GM19239 (cell line): ENCODE results near the gene ADGRV1.

Source experiments
- DNase-seq: peaks from one replicate; pipeline ENCODE4 v3.0.0; 2011; ENCODE audit warnings: low spot score; ENCODE audit not compliant: insufficient read length
- FAIRE-seq: peaks from 2 replicates; lab custom pipeline; 2011; peaks lifted over from hg19 to GRCh38; lab: Jason Lieb, UNC

Gene ADGRV1

GRCh38 chr5:91132550-91132949, 574.0 kb downstream of the ADGRV1 start:
- DNase-seq = no peak
- FAIRE-seq = no peak

- FAIRE-seq = peak; percentile 28
- no peak for DNase-seq
These were observed 574.6 kb downstream of the ADGRV1 start for GRCh38 chr5:91133183-91133582.

- FAIRE-seq (no peak), DNase-seq (no peak)
These were observed 577.1 kb downstream of the ADGRV1 start for GRCh38 chr5:91135475-91136248.

- no peak for DNase-seq
These were observed 577.7 kb downstream of the ADGRV1 start for GRCh38 chr5:91136271-91136670.

GRCh38 chr5:91137647-91138046, 579.0 kb downstream of the ADGRV1 start:
- no peak for DNase-seq
- FAIRE-seq = no peak

More at GRCh38 chr5:91136271-91136670, 577.7 kb downstream of the ADGRV1 start:
- FAIRE-seq = no peak

- DNase-seq (no peak), FAIRE-seq (no peak)
These were observed 581.1 kb downstream of the ADGRV1 start for GRCh38 chr5:91139572-91140200.

GRCh38 chr5:91140657-91141056, 582.1 kb downstream of the ADGRV1 start:
- FAIRE-seq = no peak
- DNase-seq = no peak

GRCh38 chr5:91141642-91142041, 583.0 kb downstream of the ADGRV1 start:
- DNase-seq (no peak), FAIRE-seq (no peak)

- no peak for FAIRE-seq
- no peak for DNase-seq
These were observed 583.8 kb downstream of the ADGRV1 start for GRCh38 chr5:91142386-91142785.

- no peak for FAIRE-seq
- DNase-seq = no peak
These were observed 584.2 kb downstream of the ADGRV1 start for GRCh38 chr5:91142819-91143218.

GRCh38 chr5:91143840-91144239, 585.2 kb downstream of the ADGRV1 start:
- FAIRE-seq (no peak), DNase-seq (no peak)

GRCh38 chr5:91144491-91145332, 586.1 kb downstream of the ADGRV1 start:
- FAIRE-seq (no peak), DNase-seq (no peak)

GRCh38 chr5:91145333-91145620, 586.7 kb downstream of the ADGRV1 start:
- DNase-seq (no peak), FAIRE-seq (no peak)

GRCh38 chr5:91146230-91146629, 587.6 kb downstream of the ADGRV1 start:
- FAIRE-seq = no peak
- no peak for DNase-seq

- FAIRE-seq (no peak), DNase-seq (no peak)
These were observed 588.5 kb downstream of the ADGRV1 start for GRCh38 chr5:91146905-91147600.

- no peak for DNase-seq
These were observed 591.6 kb downstream of the ADGRV1 start for GRCh38 chr5:91150234-91150633.

GRCh38 chr5:91150636-91151035, 592.0 kb downstream of the ADGRV1 start:
- no peak for FAIRE-seq
- no peak for DNase-seq

More at GRCh38 chr5:91150234-91150633, 591.6 kb downstream of the ADGRV1 start:
- FAIRE-seq = no peak

GRCh38 chr5:91151947-91152346, 593.4 kb downstream of the ADGRV1 start:
- no peak for FAIRE-seq

GRCh38 chr5:91154338-91154737, 595.7 kb downstream of the ADGRV1 start:
- DNase-seq = no peak
- no peak for FAIRE-seq

More at GRCh38 chr5:91151947-91152346, 593.4 kb downstream of the ADGRV1 start:
- DNase-seq = no peak

- FAIRE-seq (no peak), DNase-seq (no peak)
These were observed 596.7 kb downstream of the ADGRV1 start for GRCh38 chr5:91155274-91155673.
